ENCODE data around the gene GPR39.

The GPR39 gene

GRCh38 chr2:132615329-132616085 lies 198.9 kb downstream of the GPR39 start:
- Mint-ChIP-seq H3K27ac (no peak overlapping the region), H3K27me3 (no peaks in the 10 kb centered on the region), H3K4me1 (no peaks in the 10 kb centered on the region), H3K9me3 (no peaks in the 10 kb centered on the region), H3K36me3 (no peaks in the 10 kb centered on the region), H3K4me3 (no peak overlapping the region)
- DNase-seq, result no peak
- CTCF ChIA-PET, result no interaction called here

- no peak overlapping the region for H3K4me3 Mint-ChIP-seq
- H3K9me3 Mint-ChIP-seq, result no peaks in the 10 kb centered on the region
- H3K4me1 Mint-ChIP-seq, result no peaks in the 10 kb centered on the region
- CTCF ChIA-PET, result no interaction called here
- no peaks in the 10 kb centered on the region for H3K36me3 Mint-ChIP-seq
- DNase-seq, result no peak
- no peak overlapping the region for H3K27ac Mint-ChIP-seq
- no peaks in the 10 kb centered on the region for H3K27me3 Mint-ChIP-seq
Measured at GRCh38 chr2:132617989-132618388, 201.4 kb downstream of the GPR39 start.

- Mint-ChIP-seq H3K4me3 (no peak overlapping the region), H3K9me3 (no peaks in the 10 kb centered on the region), H3K4me1 (no peaks in the 10 kb centered on the region), H3K27ac (no peak overlapping the region), H3K27me3 (no peaks in the 10 kb centered on the region), H3K36me3 (no peaks in the 10 kb centered on the region)
- DNase-seq, result no peak
- CTCF ChIA-PET, result no interaction called here
Measured at GRCh38 chr2:132618734-132619133, 202.1 kb downstream of the GPR39 start.

- Mint-ChIP-seq H3K27ac (no peak overlapping the region), H3K27me3 (no peaks in the 10 kb centered on the region), H3K9me3 (no peaks in the 10 kb centered on the region), H3K4me3 (no peak overlapping the region), H3K4me1 (no peaks in the 10 kb centered on the region), H3K36me3 (no peaks in the 10 kb centered on the region)
- CTCF ChIA-PET, result no interaction called here
- DNase-seq, result no peak
Measured at GRCh38 chr2:132620115-132620514, 203.5 kb downstream of the GPR39 start.

GRCh38 chr2:132621131-132621875 lies 204.7 kb downstream of the GPR39 start:
- H3K27ac Mint-ChIP-seq, result no peak overlapping the region
- H3K4me3 Mint-ChIP-seq, result no peak overlapping the region
- no peaks in the 10 kb centered on the region for H3K36me3 Mint-ChIP-seq
- H3K4me1 Mint-ChIP-seq, result no peaks in the 10 kb centered on the region
- DNase-seq, result no peak
- H3K9me3 Mint-ChIP-seq, result no peaks in the 10 kb centered on the region
- CTCF ChIA-PET, result no interaction called here
- no peaks in the 10 kb centered on the region for H3K27me3 Mint-ChIP-seq

- Mint-ChIP-seq H3K4me3 (no peak overlapping the region), H3K9me3 (no peaks in the 10 kb centered on the region), H3K27me3 (no peaks in the 10 kb centered on the region), H3K4me1 (no peaks in the 10 kb centered on the region), H3K36me3 (no peaks in the 10 kb centered on the region), H3K27ac (no peak overlapping the region)
- CTCF ChIA-PET, result no interaction called here
- no peak for DNase-seq
Measured at GRCh38 chr2:132623096-132623839, 206.7 kb downstream of the GPR39 start.

- Mint-ChIP-seq H3K9me3 (peaks cover 2% of the 10 kb centered on the region), H3K36me3 (no peaks in the 10 kb centered on the region), H3K4me3 (no peak overlapping the region), H3K27ac (no peak overlapping the region), H3K4me1 (no peaks in the 10 kb centered on the region), H3K27me3 (no peaks in the 10 kb centered on the region)
- CTCF ChIA-PET, result no interaction called here
- no peak for DNase-seq
Measured at GRCh38 chr2:132627536-132627935, 210.9 kb downstream of the GPR39 start.

GRCh38 chr2:132632000-132632649 lies 215.5 kb downstream of the GPR39 start:
- no peaks in the 10 kb centered on the region for H3K36me3 Mint-ChIP-seq
- H3K9me3 Mint-ChIP-seq, result peaks cover 9% of the 10 kb centered on the region
- no peak overlapping the region for H3K4me3 Mint-ChIP-seq
- no peak for DNase-seq
- no peaks in the 10 kb centered on the region for H3K27me3 Mint-ChIP-seq
- CTCF ChIA-PET, result no interaction called here
- no peaks in the 10 kb centered on the region for H3K4me1 Mint-ChIP-seq
- H3K27ac Mint-ChIP-seq, result no peak overlapping the region

GRCh38 chr2:132633635-132634034 lies 217.0 kb downstream of the GPR39 start:
- Mint-ChIP-seq H3K36me3 (no peaks in the 10 kb centered on the region), H3K9me3 (peaks cover 9% of the 10 kb centered on the region), H3K27me3 (no peaks in the 10 kb centered on the region), H3K27ac (no peak overlapping the region), H3K4me1 (no peaks in the 10 kb centered on the region), H3K4me3 (no peak overlapping the region)
- DNase-seq, result no peak
- CTCF ChIA-PET, result no interaction called here

GRCh38 chr2:132636346-132636745 lies 219.7 kb downstream of the GPR39 start:
- no peak overlapping the region for H3K27ac Mint-ChIP-seq
- H3K9me3 Mint-ChIP-seq, result peaks cover 7% of the 10 kb centered on the region
- H3K36me3 Mint-ChIP-seq, result no peaks in the 10 kb centered on the region
- no peaks in the 10 kb centered on the region for H3K4me1 Mint-ChIP-seq
- H3K4me3 Mint-ChIP-seq, result no peak overlapping the region
- H3K27me3 Mint-ChIP-seq, result no peaks in the 10 kb centered on the region
- no peak for DNase-seq
- CTCF ChIA-PET, result no interaction called here

- Mint-ChIP-seq H3K9me3 (peaks cover 7% of the 10 kb centered on the region), H3K27ac (no peak overlapping the region), H3K27me3 (no peaks in the 10 kb centered on the region), H3K4me1 (no peaks in the 10 kb centered on the region), H3K4me3 (no peak overlapping the region), H3K36me3 (no peaks in the 10 kb centered on the region)
- CTCF ChIA-PET, result no interaction called here
- no peak for DNase-seq
Measured at GRCh38 chr2:132638313-132639040, 221.9 kb downstream of the GPR39 start.

- CTCF ChIA-PET, result no interaction called here
- H3K27ac Mint-ChIP-seq, result no peak overlapping the region
- H3K9me3 Mint-ChIP-seq, result peaks cover 2% of the 10 kb centered on the region
- no peak for DNase-seq
- H3K27me3 Mint-ChIP-seq, result no peaks in the 10 kb centered on the region
- no peaks in the 10 kb centered on the region for H3K4me1 Mint-ChIP-seq
- no peak overlapping the region for H3K4me3 Mint-ChIP-seq
- H3K36me3 Mint-ChIP-seq, result no peaks in the 10 kb centered on the region
Measured at GRCh38 chr2:132640116-132640515, 223.5 kb downstream of the GPR39 start.

GRCh38 chr2:132641819-132642218 lies 225.2 kb downstream of the GPR39 start:
- no peak overlapping the region for H3K4me3 Mint-ChIP-seq
- no peaks in the 10 kb centered on the region for H3K36me3 Mint-ChIP-seq
- DNase-seq, result no peak
- no peaks in the 10 kb centered on the region for H3K9me3 Mint-ChIP-seq
- H3K27ac Mint-ChIP-seq, result no peak overlapping the region
- H3K27me3 Mint-ChIP-seq, result no peaks in the 10 kb centered on the region
- H3K4me1 Mint-ChIP-seq, result no peaks in the 10 kb centered on the region
- CTCF ChIA-PET, result no interaction called here

GRCh38 chr2:132642415-132642814 lies 225.8 kb downstream of the GPR39 start:
- Mint-ChIP-seq H3K9me3 (no peaks in the 10 kb centered on the region), H3K27me3 (no peaks in the 10 kb centered on the region), H3K36me3 (no peaks in the 10 kb centered on the region), H3K4me1 (no peaks in the 10 kb centered on the region), H3K27ac (no peak overlapping the region), H3K4me3 (no peak overlapping the region)
- CTCF ChIA-PET, result no interaction called here
- DNase-seq, result no peak

All from activated naive CD4-positive, alpha-beta T cell treated with anti-CD3 and anti-CD28 coated beads, Interleukin-2, amount 10 ng/mL, durations not matched to agents 7 days and 5 days (primary cell).